Measurements from ENCODE around the gene COPB2.
"Not testable (repeated sequence)": the region's sequence is repeated elsewhere in the genome, so short reads cannot be mapped to it uniquely, and the experiment has no call there.

Gene COPB2

DNA sequence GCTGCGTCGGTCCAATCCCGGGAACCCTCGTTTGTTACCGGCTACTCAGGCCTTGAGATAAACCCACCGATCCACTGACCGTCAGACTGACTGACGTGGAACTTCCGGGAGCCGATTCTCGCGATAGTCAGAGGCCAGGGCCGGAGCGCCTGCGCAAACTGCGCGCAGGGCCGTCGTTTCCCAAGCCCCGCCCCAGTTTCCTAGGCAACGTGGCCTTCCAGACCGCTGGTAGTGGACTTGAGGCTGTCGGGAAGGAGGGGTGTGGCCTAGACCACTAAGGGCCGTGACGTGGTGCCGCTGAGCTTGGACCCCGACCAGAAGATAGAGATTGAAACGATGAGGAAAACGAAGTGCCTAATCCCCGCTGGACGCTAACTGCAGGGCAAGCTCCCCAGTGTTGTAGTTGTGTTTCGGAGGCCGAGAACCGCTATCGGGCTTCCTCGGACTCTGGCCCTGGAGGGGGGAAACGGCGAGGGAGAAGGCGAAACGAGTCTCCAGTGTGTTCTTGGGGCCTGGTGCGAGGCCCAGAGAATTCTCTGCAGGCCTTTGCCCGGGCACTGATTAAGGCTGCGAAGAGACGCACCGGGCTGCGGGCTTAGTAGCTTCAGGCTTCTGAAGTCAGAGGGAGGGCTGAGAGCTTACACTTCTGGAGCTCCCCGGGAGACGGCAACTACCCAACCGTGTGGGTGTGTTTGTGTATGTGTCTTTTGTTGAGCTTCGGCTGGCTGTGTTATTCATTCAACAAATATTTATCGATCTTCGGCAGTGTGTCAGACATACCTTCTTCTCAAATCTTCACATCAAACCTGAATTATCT lies at the start of gene COPB2:
Gene COPB2 (minus strand): TSS at position 96 of the 817 bp plus-strand sequence. CDS start 97 bp downstream, outside the sequence.
- Mint-ChIP-seq H3K27me3 (no peaks in the 10 kb centered on the region), H3K4me3 (peak within 1 kb of the TSS; percentile 90), H3K4me1 (ENCODE audit: low read depth) (peaks cover 43% of the 10 kb centered on the region), H3K36me3 (ENCODE audit: low read depth) (peaks cover 32% of the 10 kb centered on the region), H3K27ac (peak within 1 kb of the TSS; percentile 97), H3K9me3 (no peaks in the 10 kb centered on the region)
- peak; percentile 98 for DNase-seq

GRCh38 chr3:139434764-139435307 lies 45.4 kb upstream of the COPB2 start:
- H3K4me3 Mint-ChIP-seq, result no peak overlapping the region
- no peak for DNase-seq
- no peaks in the 10 kb centered on the region for H3K9me3 Mint-ChIP-seq
- no peaks in the 10 kb centered on the region for H3K27me3 Mint-ChIP-seq
- H3K36me3 Mint-ChIP-seq (ENCODE audit: low read depth), result no peaks in the 10 kb centered on the region
- H3K4me1 Mint-ChIP-seq (ENCODE audit: low read depth), result no peaks in the 10 kb centered on the region
- no peak overlapping the region for H3K27ac Mint-ChIP-seq

DNA sequence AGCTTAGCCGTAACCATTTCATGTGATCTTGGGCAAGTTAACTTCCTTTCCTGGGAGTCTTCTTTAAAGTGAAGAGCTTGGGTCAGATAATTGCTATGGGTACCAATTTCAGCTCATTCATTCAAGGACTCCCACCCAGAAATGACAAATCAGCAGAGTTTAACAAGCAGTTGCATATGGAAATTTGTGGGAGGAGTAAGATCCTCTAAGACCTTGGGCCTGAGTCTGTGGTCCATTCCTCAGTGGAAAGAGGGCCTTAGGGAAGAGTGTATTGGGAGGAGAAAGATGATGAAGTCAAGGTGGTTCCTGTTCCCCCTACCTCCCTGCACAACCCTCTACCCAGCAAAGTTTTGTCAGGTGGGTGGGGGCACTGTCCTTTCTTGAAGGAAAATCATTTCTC lies 44.8 kb upstream of the COPB2 start:
- no peaks in the 10 kb centered on the region for H3K27me3 Mint-ChIP-seq
- H3K4me1 Mint-ChIP-seq (ENCODE audit: low read depth), result no peaks in the 10 kb centered on the region
- H3K9me3 Mint-ChIP-seq, result no peaks in the 10 kb centered on the region
- no peaks in the 10 kb centered on the region for H3K36me3 Mint-ChIP-seq (ENCODE audit: low read depth)
- no peak overlapping the region for H3K27ac Mint-ChIP-seq
- no peak for DNase-seq
- no peak overlapping the region for H3K4me3 Mint-ChIP-seq

DNA sequence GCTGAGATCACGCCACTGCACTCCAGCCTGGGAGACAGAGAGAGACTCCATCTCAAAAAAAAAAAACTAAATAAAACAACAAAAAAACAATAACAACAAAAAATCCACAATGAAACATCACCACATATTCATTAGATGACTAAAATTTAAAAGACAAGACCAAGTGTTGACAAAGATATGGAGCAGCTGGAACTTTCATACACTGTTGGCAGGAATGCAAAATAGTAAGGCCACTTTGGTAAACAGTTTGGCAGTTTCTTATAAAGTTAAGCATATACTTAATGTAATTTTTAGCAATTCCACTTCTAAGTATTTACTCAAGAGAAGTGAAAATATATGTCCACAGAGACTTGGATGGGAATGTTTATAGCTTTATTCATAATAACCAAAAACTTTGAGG lies 43.6 kb upstream of the COPB2 start:
- DNase-seq, result no peak
- H3K9me3 Mint-ChIP-seq, result no peaks in the 10 kb centered on the region
- H3K4me3 Mint-ChIP-seq, result no peak overlapping the region
- H3K27ac Mint-ChIP-seq, result no peak overlapping the region
- H3K27me3 Mint-ChIP-seq, result no peaks in the 10 kb centered on the region
- H3K36me3 Mint-ChIP-seq (ENCODE audit: low read depth), result no peaks in the 10 kb centered on the region
- H3K4me1 Mint-ChIP-seq (ENCODE audit: low read depth), result no peaks in the 10 kb centered on the region

DNA sequence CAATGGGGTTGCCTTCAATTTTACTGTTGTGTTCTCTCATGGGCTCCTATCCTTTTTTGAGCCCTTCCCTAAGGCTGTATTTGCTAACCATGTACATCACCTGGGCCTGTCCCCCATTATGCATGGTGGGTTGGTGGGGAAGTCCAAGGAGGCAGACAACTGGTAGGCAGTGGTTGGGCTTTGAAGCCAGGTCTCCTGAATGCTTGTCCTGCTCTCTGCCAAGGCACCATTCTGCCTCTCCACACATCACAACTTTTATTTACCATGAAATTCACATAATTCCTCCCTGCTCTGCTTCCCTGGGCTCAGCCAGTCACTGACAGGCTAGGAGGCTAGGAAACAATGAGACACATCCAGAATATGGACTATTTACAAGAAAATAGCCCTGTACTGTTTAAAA lies 41.0 kb upstream of the COPB2 start:
- Mint-ChIP-seq H3K36me3 (ENCODE audit: low read depth) (no peaks in the 10 kb centered on the region), H3K9me3 (no peaks in the 10 kb centered on the region), H3K4me1 (ENCODE audit: low read depth) (no peaks in the 10 kb centered on the region), H3K4me3 (no peak overlapping the region), H3K27me3 (no peaks in the 10 kb centered on the region), H3K27ac (no peak overlapping the region)
- DNase-seq, result no peak

- H3K36me3 Mint-ChIP-seq (ENCODE audit: low read depth), result peaks cover 6% of the 10 kb centered on the region
- H3K27ac Mint-ChIP-seq, result no peak overlapping the region
- no peaks in the 10 kb centered on the region for H3K4me1 Mint-ChIP-seq (ENCODE audit: low read depth)
- no peaks in the 10 kb centered on the region for H3K9me3 Mint-ChIP-seq
- DNase-seq, result no peak
- H3K4me3 Mint-ChIP-seq, result no peak overlapping the region
- no peaks in the 10 kb centered on the region for H3K27me3 Mint-ChIP-seq
Observed at GRCh38 chr3:139427283-139428060, 38.0 kb upstream of the COPB2 start.

DNA sequence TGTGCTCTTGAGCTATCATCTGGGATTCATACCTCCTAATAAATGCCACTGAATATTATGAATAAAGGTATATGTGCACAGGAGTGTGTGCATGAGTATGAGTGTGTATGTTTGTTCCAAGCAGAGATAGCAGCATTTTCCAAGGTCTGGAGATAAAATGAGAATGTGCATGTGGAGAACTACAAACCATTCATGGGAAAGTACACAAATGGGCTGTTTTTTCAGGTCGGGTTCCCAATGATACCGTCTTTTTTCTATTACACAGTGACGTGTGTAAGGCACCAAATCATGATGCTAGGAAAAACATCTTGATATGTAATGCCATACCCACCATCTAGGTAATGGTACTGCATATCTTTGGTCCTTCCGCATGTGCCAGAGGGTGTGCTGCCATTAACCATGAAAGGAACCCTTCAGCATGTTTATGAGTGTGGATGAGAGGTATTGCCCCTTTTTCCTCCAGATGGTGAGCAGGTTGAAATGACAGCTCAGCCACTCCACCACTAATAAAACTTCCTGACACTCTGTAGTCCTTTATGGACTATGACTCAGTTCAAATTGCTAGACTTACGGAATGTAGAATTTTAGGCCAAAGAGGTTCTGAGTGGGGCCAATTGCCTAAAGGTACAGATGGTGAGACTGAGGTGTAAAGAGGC lies 36.4 kb upstream of the COPB2 start:
- peaks cover 6% of the 10 kb centered on the region for H3K36me3 Mint-ChIP-seq (ENCODE audit: low read depth)
- no peak overlapping the region for H3K4me3 Mint-ChIP-seq
- no peak for DNase-seq
- no peaks in the 10 kb centered on the region for H3K4me1 Mint-ChIP-seq (ENCODE audit: low read depth)
- no peaks in the 10 kb centered on the region for H3K9me3 Mint-ChIP-seq
- H3K27me3 Mint-ChIP-seq, result no peaks in the 10 kb centered on the region
- H3K27ac Mint-ChIP-seq, result no peak overlapping the region

DNA sequence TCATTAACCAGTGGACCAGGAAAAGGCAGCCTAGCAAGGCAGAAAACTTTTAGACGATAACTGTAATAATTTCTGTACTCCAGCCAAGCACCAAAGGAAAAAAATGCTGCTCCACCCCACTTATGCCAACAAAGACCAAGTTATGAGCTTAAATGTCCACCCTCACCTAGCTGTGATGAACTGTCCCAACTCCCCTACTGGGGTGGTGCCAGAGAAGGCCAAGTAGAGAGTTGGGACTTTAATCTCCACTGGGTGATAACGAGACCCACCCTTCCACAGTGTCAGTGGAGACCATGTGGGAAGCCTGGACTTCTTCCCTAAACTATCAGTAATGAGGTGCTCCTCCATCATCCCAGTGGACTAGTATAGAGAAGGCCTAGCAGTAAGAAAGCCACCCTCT lies 33.8 kb upstream of the COPB2 start:
- Mint-ChIP-seq H3K36me3 (ENCODE audit: low read depth) (peaks cover 6% of the 10 kb centered on the region), H3K27ac (no peak overlapping the region), H3K9me3 (no peaks in the 10 kb centered on the region), H3K4me1 (ENCODE audit: low read depth) (no peaks in the 10 kb centered on the region), H3K4me3 (no peak overlapping the region), H3K27me3 (no peaks in the 10 kb centered on the region)
- no peak for DNase-seq

GRCh38 chr3:139421460-139421859 lies 32.0 kb upstream of the COPB2 start:
- Mint-ChIP-seq H3K27me3 (no peaks in the 10 kb centered on the region), H3K27ac (no peak overlapping the region), H3K9me3 (peaks cover 15% of the 10 kb centered on the region), H3K36me3 (ENCODE audit: low read depth) (peaks cover 14% of the 10 kb centered on the region), H3K4me1 (ENCODE audit: low read depth) (no peaks in the 10 kb centered on the region), H3K4me3 (no peak overlapping the region)
- no peak for DNase-seq

- no peak for DNase-seq
- Mint-ChIP-seq H3K27me3 (no peaks in the 10 kb centered on the region), H3K27ac (no peak overlapping the region), H3K4me3 (no peak overlapping the region), H3K4me1 (ENCODE audit: low read depth) (no peaks in the 10 kb centered on the region), H3K36me3 (ENCODE audit: low read depth) (peaks cover 14% of the 10 kb centered on the region), H3K9me3 (peaks cover 16% of the 10 kb centered on the region)
Observed at GRCh38 chr3:139421040-139421439, 31.6 kb upstream of the COPB2 start.

GRCh38 chr3:139418144-139418543 lies 28.7 kb upstream of the COPB2 start:
- Mint-ChIP-seq H3K4me3 (no peak overlapping the region), H3K4me1 (ENCODE audit: low read depth) (no peaks in the 10 kb centered on the region), H3K9me3 (peaks cover 41% of the 10 kb centered on the region), H3K27me3 (no peaks in the 10 kb centered on the region), H3K27ac (no peak overlapping the region), H3K36me3 (ENCODE audit: low read depth) (peaks cover 15% of the 10 kb centered on the region)
- no peak for DNase-seq

GRCh38 chr3:139416275-139416674 lies 26.8 kb upstream of the COPB2 start:
- no peak overlapping the region for H3K4me3 Mint-ChIP-seq
- peaks cover 12% of the 10 kb centered on the region for H3K36me3 Mint-ChIP-seq (ENCODE audit: low read depth)
- H3K9me3 Mint-ChIP-seq, result peaks cover 55% of the 10 kb centered on the region
- DNase-seq, result no peak
- H3K4me1 Mint-ChIP-seq (ENCODE audit: low read depth), result no peaks in the 10 kb centered on the region
- H3K27ac Mint-ChIP-seq, result no peak overlapping the region
- no peaks in the 10 kb centered on the region for H3K27me3 Mint-ChIP-seq

- H3K4me1 Mint-ChIP-seq (ENCODE audit: low read depth), result no peaks in the 10 kb centered on the region
- H3K9me3 Mint-ChIP-seq, result peaks cover 60% of the 10 kb centered on the region
- DNase-seq, result no peak
- H3K36me3 Mint-ChIP-seq (ENCODE audit: low read depth), result peaks cover 12% of the 10 kb centered on the region
- no peak overlapping the region for H3K27ac Mint-ChIP-seq
- H3K27me3 Mint-ChIP-seq, result no peaks in the 10 kb centered on the region
- no peak overlapping the region for H3K4me3 Mint-ChIP-seq
Observed at GRCh38 chr3:139414608-139415224, 25.3 kb upstream of the COPB2 start.

DNA sequence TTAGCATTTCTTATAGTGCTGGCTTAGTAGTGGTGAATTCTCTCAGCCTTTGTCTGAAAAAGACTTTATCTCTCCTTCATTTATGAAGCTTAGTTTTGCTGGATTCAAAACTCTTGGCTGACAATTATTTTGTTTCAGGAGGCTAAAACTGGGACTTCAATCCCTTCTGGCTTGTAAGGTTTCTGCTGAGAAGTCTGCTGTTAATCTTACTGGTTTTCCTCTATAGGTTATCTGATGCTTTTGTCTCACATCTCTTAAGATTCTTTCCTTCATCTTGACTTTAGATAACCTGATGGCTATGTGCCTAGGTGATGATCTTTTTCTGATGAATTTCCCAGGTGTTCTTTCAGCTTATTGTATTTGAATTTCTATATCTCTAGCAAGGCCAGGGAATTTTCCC lies 23.4 kb upstream of the COPB2 start:
- H3K4me1 Mint-ChIP-seq (ENCODE audit: low read depth); H3K27ac Mint-ChIP-seq; H3K4me3 Mint-ChIP-seq; DNase-seq; H3K27me3 Mint-ChIP-seq: not testable (repeated sequence)
- H3K9me3 Mint-ChIP-seq, result peaks cover 71% of the 10 kb centered on the region
- H3K36me3 Mint-ChIP-seq (ENCODE audit: low read depth), result peaks cover 11% of the 10 kb centered on the region

Measured in activated T-cell treated with anti-CD3 and anti-CD28 coated beads, Interleukin-2, amount 50 U/mL, for 24 hours (primary cell).